ENCODE measurements around the gene FGD1.

The FGD1 gene

GRCh38 chrX:54439960-54440871 lies 55.8 kb downstream of the FGD1 start, which contains the start of gene TSR2:
TSS of gene TSR2 (plus strand) at chrX:54440404. CDS start at chrX:54440422, 18 bp downstream.
- TF ChIP-seq PKNOX1 (IDR thresholded peaks at IDR 0.05) (peak; percentile 72), HDGF (IDR thresholded peaks at IDR 0.05; ENCODE audit: borderline replicate concordance) (no peak), ELF4 (IDR thresholded peaks at IDR 0.05) (peak; percentile 34; the same call in 1 of the 2 replicates)
- ChIA-PET POLR2A (interaction anchor here (0.5 to 1.3 kb wide), 10 partner anchors 12 to 397 kb away, joined by 3 to 7 read pairs (median 3); partner anchors contain the start of genes GNL3L, PHF8 and WNK3), CTCF (interaction anchor here (0.9 kb wide), 1 partner anchor 397 kb away, joined by 3 read pairs; no protein-coding TSS in a partner anchor)
- DNase-seq (ENCODE audit: extremely low spot score) = peak; percentile 79

- ChIA-PET CTCF (no interaction called here), POLR2A (no interaction called here)
- no peak for DNase-seq (ENCODE audit: extremely low spot score)
- TF ChIP-seq ELF4 (IDR thresholded peaks at IDR 0.05) (no peak), BHLHE40 (IDR thresholded peaks at IDR 0.05; ENCODE audit: borderline replicate concordance) (no peak), NFRKB (IDR thresholded peaks at IDR 0.05) (no peak), FOXM1 (IDR thresholded peaks at IDR 0.05; ENCODE audit: borderline replicate concordance) (no peak), FOXK2 (IDR thresholded peaks at IDR 0.05) (no peak), SP1 (IDR thresholded peaks at IDR 0.05) (no peak), TARDBP (IDR thresholded peaks at IDR 0.05) (no peak), SUZ12 (IDR thresholded peaks at IDR 0.05) (no peak), FOXA1 (IDR thresholded peaks at IDR 0.05) (no peak), L3MBTL2 (conservative IDR thresholded peaks at IDR 0.05) (no peak), HDGF (IDR thresholded peaks at IDR 0.05; ENCODE audit: borderline replicate concordance) (no peak), PKNOX1 (IDR thresholded peaks at IDR 0.05) (no peak), CTBP1 (IDR thresholded peaks at IDR 0.05; ENCODE audit: borderline replicate concordance) (no peak), ARNT (IDR thresholded peaks at IDR 0.05) (no peak), LEF1 (IDR thresholded peaks at IDR 0.05; ENCODE audit: borderline replicate concordance) (no peak), ZNF384 (IDR thresholded peaks at IDR 0.05) (no peak)
Measured at GRCh38 chrX:54435121-54435520, 60.9 kb downstream of the FGD1 start.

- no peak for DNase-seq (ENCODE audit: extremely low spot score)
- ChIA-PET CTCF (no interaction called here), POLR2A (no interaction called here)
- TF ChIP-seq ZNF384 (IDR thresholded peaks at IDR 0.05) (no peak), SUZ12 (IDR thresholded peaks at IDR 0.05) (no peak), FOXK2 (IDR thresholded peaks at IDR 0.05) (no peak)
Measured at GRCh38 chrX:54430519-54430918, 65.5 kb downstream of the FGD1 start.

GRCh38 chrX:54427837-54428424 lies 68.1 kb downstream of the FGD1 start:
- TF ChIP-seq L3MBTL2 (conservative IDR thresholded peaks at IDR 0.05) (no peak), FOXM1 (IDR thresholded peaks at IDR 0.05; ENCODE audit: borderline replicate concordance) (no peak), CTBP1 (IDR thresholded peaks at IDR 0.05; ENCODE audit: borderline replicate concordance) (no peak), SP1 (IDR thresholded peaks at IDR 0.05) (no peak), PKNOX1 (IDR thresholded peaks at IDR 0.05) (no peak), ELF4 (IDR thresholded peaks at IDR 0.05) (no peak), ZNF384 (IDR thresholded peaks at IDR 0.05) (no peak), HDGF (IDR thresholded peaks at IDR 0.05; ENCODE audit: borderline replicate concordance) (no peak), FOXK2 (IDR thresholded peaks at IDR 0.05) (no peak), BHLHE40 (IDR thresholded peaks at IDR 0.05; ENCODE audit: borderline replicate concordance) (no peak), TARDBP (IDR thresholded peaks at IDR 0.05) (no peak), LEF1 (IDR thresholded peaks at IDR 0.05; ENCODE audit: borderline replicate concordance) (no peak), SUZ12 (IDR thresholded peaks at IDR 0.05) (no peak), ARNT (IDR thresholded peaks at IDR 0.05) (no peak), NFRKB (IDR thresholded peaks at IDR 0.05) (no peak), FOXA1 (IDR thresholded peaks at IDR 0.05) (no peak)
- ChIA-PET POLR2A (no interaction called here), CTCF (interaction anchor here (0.6 to 1.7 kb wide), 2 partner anchors 9 to 17 kb away, joined by 3 to 5 read pairs; no protein-coding TSS in a partner anchor)
- DNase-seq (ENCODE audit: extremely low spot score) = no peak

- TF ChIP-seq HDGF (IDR thresholded peaks at IDR 0.05; ENCODE audit: borderline replicate concordance) (no peak), SP1 (IDR thresholded peaks at IDR 0.05) (no peak)
- ChIA-PET CTCF (no interaction called here), POLR2A (no interaction called here)
- no peak for DNase-seq (ENCODE audit: extremely low spot score)
Measured at GRCh38 chrX:54423161-54423888, 72.7 kb downstream of the FGD1 start.

- CTCF ChIA-PET = no interaction called here
- POLR2A ChIA-PET = no interaction called here
- no peak for TF ChIP-seq PKNOX1 (IDR thresholded peaks at IDR 0.05)
- TF ChIP-seq SP1 (IDR thresholded peaks at IDR 0.05) = no peak
- no peak for TF ChIP-seq FOXA1 (IDR thresholded peaks at IDR 0.05)
- no peak for TF ChIP-seq L3MBTL2 (conservative IDR thresholded peaks at IDR 0.05)
- no peak for TF ChIP-seq BHLHE40 (IDR thresholded peaks at IDR 0.05; ENCODE audit: borderline replicate concordance)
- no peak for TF ChIP-seq LEF1 (IDR thresholded peaks at IDR 0.05; ENCODE audit: borderline replicate concordance)
- no peak for TF ChIP-seq HDGF (IDR thresholded peaks at IDR 0.05; ENCODE audit: borderline replicate concordance)
- TF ChIP-seq FOXM1 (IDR thresholded peaks at IDR 0.05; ENCODE audit: borderline replicate concordance) = no peak
- TF ChIP-seq ELF4 (IDR thresholded peaks at IDR 0.05) = no peak
- TF ChIP-seq ARNT (IDR thresholded peaks at IDR 0.05) = no peak
- TF ChIP-seq FOXK2 (IDR thresholded peaks at IDR 0.05) = no peak
- TF ChIP-seq CTBP1 (IDR thresholded peaks at IDR 0.05; ENCODE audit: borderline replicate concordance) = no peak
- no peak for TF ChIP-seq SUZ12 (IDR thresholded peaks at IDR 0.05)
- TF ChIP-seq NFRKB (IDR thresholded peaks at IDR 0.05) = no peak
- TF ChIP-seq ZNF384 (IDR thresholded peaks at IDR 0.05) = no peak
- TF ChIP-seq TARDBP (IDR thresholded peaks at IDR 0.05) = no peak
- no peak for DNase-seq (ENCODE audit: extremely low spot score)
Measured at GRCh38 chrX:54422168-54422567, 73.9 kb downstream of the FGD1 start.

All from HEK293T (cell line).